ENCODE measurements around the gene KCNK1. TPM values are rescaled to one million over a fixed set of nuclear protein-coding genes. Genes with fewer than 3 reads are reported as not detected.
"Not testable (repeated sequence)": the region's sequence is repeated elsewhere in the genome, so short reads cannot be mapped to it uniquely, and the experiment has no call there.

KCNK1 gene
- total RNA-seq, 6 experiments from 2014 or later = not detected

DNA sequence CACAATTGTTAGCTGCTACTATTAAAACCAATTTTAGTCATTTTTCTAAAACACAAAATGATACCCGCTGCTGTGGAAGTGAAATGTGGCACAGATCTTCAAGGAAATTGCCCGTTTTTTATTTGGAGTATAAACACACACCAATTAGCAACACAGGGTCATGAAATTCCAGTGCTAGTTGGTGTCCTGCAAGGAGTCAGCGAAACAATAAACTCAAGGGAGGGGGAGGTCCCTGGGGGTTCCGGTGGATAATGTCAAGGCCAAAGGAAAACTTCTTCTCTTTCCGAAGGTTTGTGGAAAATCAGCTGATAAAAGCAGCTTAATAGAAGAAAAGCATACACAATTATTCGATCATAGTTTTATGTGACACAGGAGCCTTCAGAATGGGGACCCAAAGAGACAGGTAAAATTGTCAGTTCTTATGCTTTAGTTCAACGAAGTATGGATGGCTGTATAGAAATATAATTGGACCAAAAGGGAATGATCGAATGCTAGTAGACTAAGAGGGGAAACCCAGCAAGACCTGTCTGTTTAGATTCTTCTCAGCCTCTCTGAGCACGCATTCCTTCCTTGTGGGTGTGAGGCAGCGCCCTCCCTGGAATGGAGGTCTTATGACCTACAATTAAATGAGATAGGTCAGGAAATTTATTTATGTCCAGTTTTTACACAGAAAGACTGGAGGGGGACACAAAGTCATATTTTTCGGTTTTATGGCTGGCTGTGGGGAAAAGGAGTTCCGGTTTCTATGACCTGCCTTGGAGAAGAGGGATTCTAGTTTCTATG, 65.9 kb downstream of the KCNK1 start:
- Mint-ChIP-seq H3K9me3 (peaks cover 60% of the 10 kb centered on the region), H3K4me3 (no peak overlapping the region), H3K27ac (no peak overlapping the region), H3K36me3 (ENCODE audit: low read depth) (no peaks in the 10 kb centered on the region; the same call in 1 of the 2 replicates), H3K27me3 (ENCODE audit: insufficient read depth) (peaks cover 2% of the 10 kb centered on the region), H3K4me1 (ENCODE audit: low read depth) (no peaks in the 10 kb centered on the region)
- DNase-seq = no peak
- TF ChIP-seq, protein P1, sequence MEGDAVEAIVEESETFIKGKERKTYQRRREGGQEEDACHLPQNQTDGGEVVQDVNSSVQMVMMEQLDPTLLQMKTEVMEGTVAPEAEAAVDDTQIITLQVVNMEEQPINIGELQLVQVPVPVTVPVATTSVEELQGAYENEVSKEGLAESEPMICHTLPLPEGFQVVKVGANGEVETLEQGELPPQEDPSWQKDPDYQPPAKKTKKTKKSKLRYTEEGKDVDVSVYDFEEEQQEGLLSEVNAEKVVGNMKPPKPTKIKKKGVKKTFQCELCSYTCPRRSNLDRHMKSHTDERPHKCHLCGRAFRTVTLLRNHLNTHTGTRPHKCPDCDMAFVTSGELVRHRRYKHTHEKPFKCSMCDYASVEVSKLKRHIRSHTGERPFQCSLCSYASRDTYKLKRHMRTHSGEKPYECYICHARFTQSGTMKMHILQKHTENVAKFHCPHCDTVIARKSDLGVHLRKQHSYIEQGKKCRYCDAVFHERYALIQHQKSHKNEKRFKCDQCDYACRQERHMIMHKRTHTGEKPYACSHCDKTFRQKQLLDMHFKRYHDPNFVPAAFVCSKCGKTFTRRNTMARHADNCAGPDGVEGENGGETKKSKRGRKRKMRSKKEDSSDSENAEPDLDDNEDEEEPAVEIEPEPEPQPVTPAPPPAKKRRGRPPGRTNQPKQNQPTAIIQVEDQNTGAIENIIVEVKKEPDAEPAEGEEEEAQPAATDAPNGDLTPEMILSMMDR (IDR thresholded peaks at IDR 0.05) = no peak

DNA sequence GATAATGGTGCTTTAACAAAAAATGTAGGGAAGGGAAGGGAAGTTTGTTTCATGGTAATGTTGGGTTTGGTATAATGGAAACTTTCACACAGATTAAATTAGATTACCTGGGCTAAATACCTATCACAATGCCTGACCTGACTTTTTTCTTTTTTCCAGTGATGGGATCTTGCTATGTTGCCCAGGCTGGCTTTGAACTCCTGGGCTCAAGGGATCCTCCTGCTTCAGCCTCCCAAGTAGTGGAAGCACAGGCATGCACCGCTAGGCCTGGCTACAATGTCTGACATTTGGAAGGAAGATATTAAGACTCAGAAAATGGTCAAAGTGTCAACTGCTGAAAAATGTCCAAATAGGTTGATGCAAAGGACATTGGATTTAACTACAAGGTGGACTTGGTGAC, 67.4 kb downstream of the KCNK1 start:
- DNase-seq = no peak
- peaks cover 57% of the 10 kb centered on the region for H3K9me3 Mint-ChIP-seq

DNA sequence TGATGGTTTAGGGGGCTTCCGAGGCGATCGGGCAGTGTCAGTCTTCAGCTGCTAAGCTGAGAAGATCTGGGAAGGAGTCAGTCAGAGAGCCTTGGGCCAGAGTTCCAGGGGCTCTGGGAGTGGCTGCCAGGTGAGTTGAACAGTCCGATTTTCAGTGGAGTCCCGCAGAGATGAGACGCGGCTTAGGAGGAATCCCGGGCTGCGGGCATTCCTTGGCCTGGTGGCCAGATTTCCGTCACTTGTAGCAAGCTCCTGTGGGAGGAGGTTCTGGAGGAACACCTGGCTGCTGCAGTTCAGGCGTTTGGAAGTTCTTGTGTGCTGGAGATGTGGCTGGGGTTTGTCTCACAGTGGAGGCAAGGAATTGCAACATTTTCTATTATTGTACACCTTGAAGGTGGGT, 72.7 kb downstream of the KCNK1 start:
- H3K4me3 Mint-ChIP-seq; H3K27ac Mint-ChIP-seq; H3K27me3 Mint-ChIP-seq (ENCODE audit: insufficient read depth); H3K4me1 Mint-ChIP-seq (ENCODE audit: low read depth); DNase-seq; H3K36me3 Mint-ChIP-seq (ENCODE audit: low read depth): not testable (repeated sequence)
- H3K9me3 Mint-ChIP-seq = peaks cover 63% of the 10 kb centered on the region

More for the DNA sequence above, 67.4 kb downstream of the KCNK1 start:
- Mint-ChIP-seq H3K4me3 (no peak overlapping the region), H3K4me1 (ENCODE audit: low read depth) (no peaks in the 10 kb centered on the region), H3K27me3 (ENCODE audit: insufficient read depth) (peaks cover 2% of the 10 kb centered on the region), H3K36me3 (ENCODE audit: low read depth) (no peaks in the 10 kb centered on the region; the same call in 1 of the 2 replicates), H3K27ac (no peak overlapping the region)
- TF ChIP-seq, protein P1 (IDR thresholded peaks at IDR 0.05) = no peak

DNA sequence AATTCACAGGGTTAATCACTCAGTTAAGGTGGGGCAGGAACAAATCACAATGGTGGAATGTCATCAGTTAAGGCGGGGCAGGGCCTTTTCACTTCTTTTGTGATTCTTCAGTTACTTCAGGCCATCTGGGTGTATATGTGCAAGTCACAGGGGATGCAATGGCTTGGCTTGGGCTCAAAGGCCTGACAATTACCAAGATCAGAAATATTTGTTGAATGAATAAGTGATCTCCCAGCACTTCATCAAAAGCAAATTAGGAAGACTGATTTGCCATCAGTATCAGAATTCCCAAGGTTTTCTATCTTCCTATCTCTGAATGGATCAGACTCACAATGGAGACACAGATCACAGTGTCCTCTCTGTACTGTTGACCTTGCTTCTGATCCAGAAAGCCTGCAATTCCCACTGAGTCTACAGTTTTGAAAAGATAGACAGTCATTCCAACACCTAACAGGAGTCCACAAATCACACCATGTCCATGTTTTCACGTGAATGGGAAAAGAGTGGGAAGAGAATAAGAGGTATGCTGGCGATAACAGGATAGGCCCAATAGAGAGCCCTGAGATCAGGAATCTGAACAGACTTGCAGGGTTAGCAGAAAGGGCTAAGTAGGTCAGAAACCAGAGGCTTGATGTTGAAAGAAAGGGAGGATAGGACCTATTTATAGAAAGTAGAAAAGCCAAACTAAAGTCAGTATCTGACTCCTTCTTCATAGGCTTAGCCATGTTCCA, 75.3 kb downstream of the KCNK1 start:
- TF ChIP-seq, protein P1 (IDR thresholded peaks at IDR 0.05) = no peak
- Mint-ChIP-seq H3K27me3 (ENCODE audit: insufficient read depth) (peaks cover 4% of the 10 kb centered on the region), H3K4me3 (no peak overlapping the region), H3K9me3 (peaks cover 65% of the 10 kb centered on the region), H3K36me3 (ENCODE audit: low read depth) (peaks cover 4% of the 10 kb centered on the region; the same call in 1 of the 2 replicates), H3K4me1 (ENCODE audit: low read depth) (no peaks in the 10 kb centered on the region), H3K27ac (no peak overlapping the region)
- no peak for DNase-seq

DNA sequence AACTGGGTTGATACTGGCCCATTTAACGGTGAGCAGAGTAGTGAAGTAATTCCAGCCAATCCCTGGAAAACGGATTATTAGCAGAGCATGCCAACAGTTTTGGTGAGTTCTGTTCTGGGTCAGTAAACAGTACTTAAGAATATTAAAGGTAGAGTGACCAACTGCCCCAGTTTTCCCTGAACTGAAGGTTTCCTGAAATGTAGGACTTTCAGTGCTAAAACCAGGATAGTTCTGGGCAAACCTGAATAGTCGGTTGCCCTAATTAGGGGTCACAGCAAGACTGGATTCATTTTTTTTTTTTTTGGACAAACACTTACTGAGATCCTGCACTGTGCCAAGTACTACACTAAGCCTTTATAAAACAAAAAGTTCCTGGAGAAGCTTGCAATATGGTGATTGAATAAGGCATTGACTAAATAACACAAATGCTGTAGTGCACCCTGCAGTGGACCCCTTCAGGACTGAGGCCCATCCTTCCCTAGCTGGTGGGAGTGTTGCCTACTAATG, 75.9 kb downstream of the KCNK1 start:
- H3K27me3 Mint-ChIP-seq (ENCODE audit: insufficient read depth) = peaks cover 2% of the 10 kb centered on the region; the same call in 1 of the 2 replicates
- H3K9me3 Mint-ChIP-seq = peaks cover 64% of the 10 kb centered on the region
- H3K4me3 Mint-ChIP-seq = no peak overlapping the region
- no peak for DNase-seq
- peaks cover 4% of the 10 kb centered on the region; the same call in 1 of the 2 replicates for H3K36me3 Mint-ChIP-seq (ENCODE audit: low read depth)
- no peak overlapping the region for H3K27ac Mint-ChIP-seq
- TF ChIP-seq, protein P1 (IDR thresholded peaks at IDR 0.05) = no peak
- no peaks in the 10 kb centered on the region for H3K4me1 Mint-ChIP-seq (ENCODE audit: low read depth)

DNA sequence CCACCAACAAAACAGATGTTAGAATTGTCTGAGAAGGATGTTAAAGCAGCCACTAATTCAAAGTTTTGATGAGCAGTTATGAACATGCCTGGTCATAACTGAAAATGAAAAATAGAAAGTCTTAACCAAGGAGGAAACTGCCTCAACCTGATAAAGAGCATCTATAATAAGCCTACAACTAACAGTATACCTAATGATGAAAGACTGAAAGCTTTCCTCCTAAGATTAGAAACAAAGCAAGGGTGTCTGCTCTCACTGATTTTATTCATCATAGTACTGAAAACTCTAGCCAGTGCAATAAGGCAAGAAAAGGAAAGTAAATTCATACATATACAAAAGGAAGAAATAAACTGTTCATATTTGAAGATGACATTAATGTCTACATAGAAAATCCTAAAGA, 82.0 kb downstream of the KCNK1 start:
- Mint-ChIP-seq H3K9me3 (peaks cover 40% of the 10 kb centered on the region), H3K36me3 (ENCODE audit: low read depth) (no peaks in the 10 kb centered on the region), H3K4me1 (ENCODE audit: low read depth) (no peaks in the 10 kb centered on the region), H3K27ac (no peak overlapping the region), H3K27me3 (ENCODE audit: insufficient read depth) (no peaks in the 10 kb centered on the region), H3K4me3 (no peak overlapping the region)
- no peak for DNase-seq
- TF ChIP-seq, protein P1 (IDR thresholded peaks at IDR 0.05) = no peak
